Stimulated activated CD4-positive, alpha-beta T cell treated with anti-CD3 and anti-CD28 coated beads, Interleukin-4, amount 100 ng/mL, for 1 hour (primary cell): ENCODE data around the gene CFHR2.

Experiments used
- DNase-seq: peaks from one replicate; pipeline ENCODE4 v3.0.0-alpha.2; 2020

The CFHR2 gene

DNA sequence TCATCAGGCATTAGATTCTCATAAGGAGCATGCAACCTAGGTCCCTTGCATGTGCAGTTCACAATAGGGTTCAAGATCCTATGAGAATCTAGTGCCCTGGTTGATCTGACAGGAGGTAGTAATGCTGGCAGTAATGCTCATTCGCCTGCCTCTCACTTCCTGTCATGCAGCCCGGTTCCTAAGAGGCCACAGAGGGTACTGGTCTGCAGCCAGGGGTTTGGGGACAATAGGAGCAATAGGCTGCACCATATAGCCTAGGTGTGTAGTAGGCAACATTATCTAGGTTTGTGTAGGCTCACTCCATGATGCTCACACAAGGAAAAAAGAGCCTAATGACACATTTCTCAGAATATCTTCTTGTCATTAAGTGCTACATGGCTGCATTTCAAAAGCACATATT is 59.6 kb downstream of the CFHR2 start:
- no peak for DNase-seq

DNA sequence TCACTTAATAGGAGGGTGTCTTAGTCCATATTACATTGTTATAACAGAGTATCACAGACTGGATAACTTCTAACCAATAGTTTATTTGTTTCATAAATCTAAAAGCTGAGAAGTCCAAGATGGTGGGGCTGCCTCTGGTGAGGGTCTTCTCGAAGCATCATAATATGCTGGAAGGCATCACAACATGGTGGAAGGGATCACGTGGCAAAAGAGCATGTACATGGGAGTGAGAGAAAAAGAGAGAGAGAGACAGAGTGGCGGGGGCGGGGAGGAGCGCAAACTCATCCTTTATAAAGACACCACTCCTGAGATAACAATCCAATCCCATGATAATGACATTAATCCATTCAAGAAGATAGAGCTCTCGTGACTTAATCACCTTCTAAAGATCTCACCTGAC is 65.3 kb downstream of the CFHR2 start:
- DNase-seq: no peak
